CD14-positive monocyte (primary cell): ENCODE results near the gene SLC10A1. TPM values are rescaled to one million over a fixed set of nuclear protein-coding genes. Genes with fewer than 3 reads are reported as not detected.

Experiments
- DNase-seq, 3 donors: peaks; one replicate each; pipeline ENCODE4 v3.0.0-alpha.2; 2011 to 2022
- H2AFZ ChIP-seq: 2 replicates; pipeline ENCODE4 v1.6.0; 2012; ENCODE audit warnings: mild to moderate bottlenecking, low read depth, low read length, inconsistent platforms; ENCODE audit not compliant: insufficient read depth, poor library complexity, severe bottlenecking
- H3K27ac ChIP-seq, 2 donors: 1 replicate in 1 of 2; 2 replicates in 1 of 2; pipeline ENCODE4 v1.5.1; 2012 to 2013; ENCODE audit warnings: low read length in 2 of 2, control low read depth in 1 of 2, inconsistent platforms in 1 of 2, low read depth in 1 of 2, mild to moderate bottlenecking in 1 of 2
- H3K27me3 ChIP-seq, 2 donors: one replicate each; pipeline versions ENCODE4 v1.6.0 to v1.6.1; 2011 to 2013; ENCODE audit warnings: low read length in 2 of 2; ENCODE audit not compliant: control insufficient read depth in 2 of 2, insufficient read depth in 2 of 2
- H3K36me3 ChIP-seq, 2 donors: replicated peaks in 1 of 2; 1 replicate in 1 of 2; 2 replicates in 1 of 2; pipeline versions ENCODE4 v1.5.1 to v1.6.1; 2012 to 2013; ENCODE audit warnings: low read length in 2 of 2, control low read depth in 1 of 2, inconsistent platforms in 1 of 2, mild to moderate bottlenecking in 1 of 2; ENCODE audit not compliant: insufficient read depth in 2 of 2, control insufficient read depth in 1 of 2
- H3K4me1 ChIP-seq, 2 donors: 1 replicate in 1 of 2; 2 replicates in 1 of 2; pipeline versions ENCODE4 v1.5.1 to v1.6.1; 2012 to 2013; ENCODE audit warnings: low read length in 2 of 2, control low read depth in 1 of 2, inconsistent platforms in 1 of 2, mild to moderate bottlenecking in 1 of 2, moderate library complexity in 1 of 2; ENCODE audit not compliant: insufficient read depth in 2 of 2, control insufficient read depth in 1 of 2
- H3K4me2 ChIP-seq: replicated peaks from 2 replicates; pipeline ENCODE3; 2012; ENCODE audit warnings: low read length, moderate library complexity, mild to moderate bottlenecking; ENCODE audit not compliant: poor library complexity, severe bottlenecking; ENCODE audit errors: extremely low read depth
- H3K4me3 ChIP-seq, 3 experiments: fragments of 200-600 bp in 1 of 3; sonication (generic) in 1 of 3; replicated peaks in 1 of 3; 1 replicate in 2 of 3; 2 replicates in 1 of 3; pipeline ENCODE4 v1.5.1; 2011 to 2013; ENCODE audit warnings: low read length in 3 of 3, mild to moderate bottlenecking in 3 of 3, control low read depth in 2 of 3, low read depth in 2 of 3, inconsistent platforms in 1 of 3, moderate library complexity in 1 of 3
- H3K79me2 ChIP-seq: 2 replicates; pipeline ENCODE4 v1.6.0; 2012; ENCODE audit warnings: mild to moderate bottlenecking, control low read depth, inconsistent platforms, low read length, moderate library complexity; ENCODE audit not compliant: insufficient read depth
- H3K9ac ChIP-seq: 2 replicates; pipeline ENCODE4 v1.6.0; 2017; ENCODE audit warnings: low read length, mild to moderate bottlenecking; ENCODE audit not compliant: insufficient read depth, poor library complexity, severe bottlenecking
- H3K9me3 ChIP-seq, 2 donors: replicated peaks in 1 of 2; 1 replicate in 1 of 2; 2 replicates in 1 of 2; pipeline versions ENCODE4 v1.5.1 to v1.6.1; 2012 to 2013; ENCODE audit warnings: low read length in 2 of 2, control low read depth in 1 of 2; ENCODE audit not compliant: control insufficient read depth in 1 of 2, insufficient read depth in 1 of 2
- H4K20me1 ChIP-seq: 2 replicates; pipeline ENCODE4 v1.6.0; 2012; ENCODE audit warnings: mild to moderate bottlenecking, low read length, control low read depth, moderate library complexity; ENCODE audit not compliant: insufficient read depth
- H3K27ac Mint-ChIP-seq, 7 donors: one replicate each; pipeline ENCODE4 v1.8.0; 2020; ENCODE audit warnings: mild to moderate bottlenecking in 7 of 7, mixed read lengths in 7 of 7, moderate library complexity in 6 of 7, inconsistent platforms in 2 of 7
- H3K27me3 Mint-ChIP-seq, 3 donors: one replicate each; pipeline ENCODE4 v1.8.0; 2021 to 2022; ENCODE audit warnings: low read depth in 3 of 3, mild to moderate bottlenecking in 3 of 3, mixed read lengths in 3 of 3, moderate library complexity in 3 of 3, inconsistent platforms in 1 of 3
- H3K36me3 Mint-ChIP-seq, 2 donors: one replicate each; pipeline ENCODE4 v1.8.0; 2020; ENCODE audit warnings: mixed read lengths in 2 of 2, inconsistent platforms in 1 of 2, mild to moderate bottlenecking in 1 of 2
- H3K4me1 Mint-ChIP-seq: one replicate; pipeline ENCODE4 v1.8.0; 2020; ENCODE audit warnings: mild to moderate bottlenecking, mixed read lengths
- H3K4me3 Mint-ChIP-seq, 2 donors: one replicate each; pipeline ENCODE4 v1.8.0; 2020; ENCODE audit warnings: mild to moderate bottlenecking in 2 of 2, mixed read lengths in 2 of 2, moderate library complexity in 1 of 2
- H3K9me3 Mint-ChIP-seq, 7 donors: one replicate each; pipeline ENCODE4 v1.8.0; 2020 to 2022; ENCODE audit warnings: mixed read lengths in 7 of 7, mild to moderate bottlenecking in 6 of 7, moderate library complexity in 6 of 7, inconsistent platforms in 2 of 7
- CTCF ChIP-seq: fragments of 200-600 bp; IDR thresholded peaks from one replicate; pipeline ENCODE4 v1.8.0; 2022; ENCODE audit warnings: antibody characterized with exemption, mild to moderate bottlenecking
- WGBS: methylation state at CpG from one replicate; pipeline ENCODE4 v1.1.5; 2013; ENCODE audit warnings: missing lambda C conversion rate; ENCODE audit not compliant: insufficient coverage; 5-methylcytosine and 5-hydroxymethylcytosine counted together
- intact Hi-C, 2 donors: fragments of 100-400 bp; cut with micrococcal nuclease; formaldehyde crosslinking; loops; one replicate each; pipeline versions ENCODE4 v1.15.0 to v1.15.1; 2023
- polyA plus RNA-seq, 3 donors: library from polyadenylated mRNA; depleted of rRNA in 1 of 3; unstranded in 2 of 3; stranded (reverse) in 1 of 3; fragments of 300-500 nt in 2 of 3; fragments of >200 nt in 1 of 3; fragmentation: Illumina TruSeq in 2 of 3; gene quantifications; 1 replicate in 2 of 3; 2 replicates in 1 of 3; pipeline ENCODE4 v1.2.3, GENCODE V29; 2012 to 2021

SLC10A1 gene
- polyA plus RNA-seq, 3 donors, result 0.09 TPM; not detected in 2

GRCh38 chr14:69784942-69785341 lies 12.1 kb downstream of the SLC10A1 start:
- H3K4me3 Mint-ChIP-seq, result no peak overlapping the region
- WGBS, result 80% methylated on average over 1 of the region's 1 CpG
- H3K9ac ChIP-seq, result no peak overlapping the region
- H3K4me1 Mint-ChIP-seq, result no peaks in the 10 kb centered on the region
- H3K27ac Mint-ChIP-seq, result peak overlapping the region in 2 of 7 donors; percentile 37 to 43
- H4K20me1 ChIP-seq, result peaks cover 34% of the 10 kb centered on the region
- peaks cover 0 to 5% (median 0%) of the 10 kb centered on the region in 7 donors for H3K9me3 Mint-ChIP-seq
- H3K4me1 ChIP-seq, result no peaks in the 10 kb centered on the region
- H3K36me3 ChIP-seq, result peaks cover 10 to 18% of the 10 kb centered on the region in 2 donors
- no peak for TF ChIP-seq CTCF
- peaks cover 12 to 24% of the 10 kb centered on the region in 2 donors for H3K36me3 Mint-ChIP-seq
- H3K4me2 ChIP-seq, result no peak overlapping the region
- intact Hi-C loops, result no loop called here
- DNase-seq, result no peak
- peaks cover 0 to 1% (median 0%) of the 10 kb centered on the region in 3 donors for H3K27me3 Mint-ChIP-seq
- no peaks in the 10 kb centered on the region for H3K9me3 ChIP-seq
- no peaks in the 10 kb centered on the region for H3K79me2 ChIP-seq
- no peak overlapping the region for H3K27ac ChIP-seq
- H3K27me3 ChIP-seq, result no peaks in the 10 kb centered on the region
- no peak overlapping the region for H2AFZ ChIP-seq
- no peak overlapping the region for H3K4me3 ChIP-seq

GRCh38 chr14:69780952-69781351 lies 16.1 kb downstream of the SLC10A1 start:
- no peak overlapping the region for H3K4me3 Mint-ChIP-seq
- Histone ChIP-seq H3K27me3 (no peaks in the 10 kb centered on the region), H2AFZ (no peak overlapping the region), H3K9me3 (no peaks in the 10 kb centered on the region), H3K4me2 (no peak overlapping the region), H3K79me2 (peaks cover 5% of the 10 kb centered on the region), H3K4me3 (no peak overlapping the region), H4K20me1 (peaks cover 74% of the 10 kb centered on the region), H3K9ac (no peak overlapping the region), H3K36me3 (peaks cover 39 to 52% of the 10 kb centered on the region in 2 donors), H3K27ac (no peak overlapping the region), H3K4me1 (no peaks in the 10 kb centered on the region)
- H3K27ac Mint-ChIP-seq, result no peak overlapping the region
- no peak for DNase-seq
- peaks cover 0 to 2% (median 0%) of the 10 kb centered on the region in 7 donors for H3K9me3 Mint-ChIP-seq
- peaks cover 42 to 59% of the 10 kb centered on the region in 2 donors for H3K36me3 Mint-ChIP-seq
- H3K4me1 Mint-ChIP-seq, result peaks cover 3% of the 10 kb centered on the region
- peaks cover 0 to 3% (median 0%) of the 10 kb centered on the region in 3 donors for H3K27me3 Mint-ChIP-seq
- intact Hi-C loops, result no loop called here
- WGBS, result 100% methylated on average over 2 of the region's 3 CpGs
- TF ChIP-seq CTCF, result no peak
